NCI-H69 (cell line): ENCODE measurements around the gene STK32A.
"Not testable (repeated sequence)": the region's sequence is repeated elsewhere in the genome, so short reads cannot be mapped to it uniquely, and the experiment has no call there.

ENCODE experiments used
- DNase-seq: peaks from one replicate; lab custom pipeline; 2025; lab: John Stamatoyannopoulos, UW

STK32A gene

DNA sequence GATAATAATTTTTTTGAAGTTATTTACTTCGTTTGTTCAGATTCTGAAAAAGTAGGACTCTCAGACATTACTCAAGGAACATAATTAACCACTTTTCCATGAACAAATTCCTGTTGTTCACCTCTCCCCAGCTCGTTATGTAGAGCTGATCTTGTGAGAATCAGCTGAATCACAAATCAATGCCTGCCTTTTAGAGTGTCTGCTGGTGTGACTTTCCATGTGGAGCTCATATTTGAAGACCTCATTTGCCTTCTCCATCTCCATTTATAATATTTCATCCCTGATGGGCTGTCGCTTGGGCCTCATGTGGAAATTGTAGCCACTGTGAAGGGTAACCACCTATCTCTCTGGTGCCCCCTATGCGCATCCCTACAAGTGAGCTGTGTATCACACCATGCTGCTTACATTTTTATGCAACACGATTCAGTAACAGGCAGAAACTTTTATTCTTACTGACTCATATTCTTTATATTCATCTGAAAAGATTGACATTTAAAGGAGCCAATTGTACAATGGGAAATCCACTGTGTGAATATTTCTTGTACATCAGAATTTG, 111.3 kb downstream of the STK32A start:
- peak; percentile 24 for DNase-seq

DNA sequence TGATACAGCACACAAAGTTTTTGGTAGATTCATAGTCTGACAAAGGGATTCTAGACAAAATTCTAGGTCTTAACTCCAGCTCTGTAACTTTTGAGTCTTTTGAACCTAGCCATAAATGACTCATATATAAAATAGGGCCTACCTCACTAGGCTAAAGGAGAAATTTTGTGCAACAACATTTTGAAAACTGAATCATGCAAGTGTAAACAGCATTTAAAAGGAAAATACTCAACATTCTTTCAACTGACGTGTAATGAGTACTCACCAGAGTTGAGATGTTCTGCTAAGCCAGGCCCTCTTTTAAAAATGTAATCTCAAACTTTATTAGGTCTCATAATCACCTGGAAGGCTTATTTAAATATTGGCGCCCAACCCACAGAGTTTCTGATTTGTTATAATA, 113.2 kb downstream of the STK32A start:
- no peak for DNase-seq

DNA sequence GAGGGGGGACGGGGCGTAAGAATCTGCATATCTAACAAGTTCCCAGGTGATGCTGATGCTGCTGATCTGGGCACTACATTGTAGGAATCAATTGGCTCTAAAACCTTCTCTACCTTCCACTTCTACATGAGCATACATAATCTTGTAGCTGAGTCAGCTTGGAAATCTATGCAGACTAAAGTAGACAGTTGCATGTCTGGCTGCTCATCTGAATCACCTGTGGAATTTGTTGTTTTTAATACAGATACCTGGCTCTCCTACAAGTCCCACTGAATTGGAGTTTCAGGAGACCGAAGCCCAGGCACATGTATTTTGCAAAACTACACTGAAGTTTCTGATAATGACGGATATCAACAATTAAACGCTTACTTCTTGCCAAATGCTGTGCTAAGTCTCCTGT, 113.6 kb downstream of the STK32A start:
- no peak for DNase-seq

DNA sequence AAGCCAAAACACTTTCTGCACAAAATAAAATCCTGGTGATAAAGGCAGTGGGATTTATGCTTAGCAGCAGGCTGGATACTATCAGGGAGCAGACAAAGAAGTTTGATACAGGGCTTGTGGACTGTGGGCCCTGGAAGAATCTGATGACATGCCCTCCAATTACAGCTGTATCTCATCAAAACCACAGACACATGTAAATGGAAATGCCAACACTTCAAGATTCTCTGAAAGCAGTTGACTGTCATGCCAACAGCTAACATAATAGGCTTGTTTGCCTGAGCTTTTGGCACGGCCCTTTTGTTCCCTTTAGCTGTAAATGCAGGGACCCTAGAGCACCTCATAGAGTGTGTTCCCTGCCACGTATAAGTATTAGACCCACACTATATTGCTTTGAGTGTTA, 114.4 kb downstream of the STK32A start:
- DNase-seq, result no peak

DNA sequence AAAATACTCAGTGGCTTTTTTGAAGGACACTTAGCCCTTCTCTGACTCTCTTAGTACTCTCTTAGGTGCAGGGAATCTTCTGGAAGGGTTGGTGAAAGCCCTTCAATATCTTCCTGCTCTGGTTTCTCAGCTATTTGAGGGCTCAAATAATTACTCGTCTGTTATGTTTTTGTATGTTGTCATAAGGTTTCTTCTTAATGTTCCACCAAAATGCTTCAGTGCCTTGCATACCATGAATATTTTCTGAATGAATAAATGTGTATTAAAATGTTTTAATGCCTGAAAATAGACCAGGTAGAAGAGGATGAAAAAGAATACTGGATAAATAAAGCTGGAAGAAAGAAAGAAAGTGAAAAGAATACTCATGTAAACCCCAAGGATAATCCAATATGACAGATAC, 124.3 kb downstream of the STK32A start:
- DNase-seq, result no peak

DNA sequence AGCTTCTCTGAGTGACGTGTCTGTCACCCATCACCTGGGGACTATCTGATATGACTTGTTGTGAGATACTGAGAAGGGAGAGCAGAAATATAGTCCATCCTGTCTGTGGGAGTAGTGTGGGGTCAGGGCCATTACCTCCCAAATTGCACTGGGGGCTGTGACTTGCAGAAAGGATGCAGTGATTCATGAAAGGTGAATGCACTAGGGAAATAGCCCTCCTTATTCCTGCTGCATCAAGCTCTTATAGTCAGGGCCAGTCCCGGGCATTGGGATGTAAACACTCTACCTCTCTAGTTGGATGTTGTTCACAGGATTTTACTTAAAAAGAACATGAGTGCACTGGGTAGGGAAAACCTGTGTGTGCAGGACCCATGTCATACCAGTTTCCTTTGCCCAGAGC, 124.8 kb downstream of the STK32A start:
- no peak for DNase-seq

DNA sequence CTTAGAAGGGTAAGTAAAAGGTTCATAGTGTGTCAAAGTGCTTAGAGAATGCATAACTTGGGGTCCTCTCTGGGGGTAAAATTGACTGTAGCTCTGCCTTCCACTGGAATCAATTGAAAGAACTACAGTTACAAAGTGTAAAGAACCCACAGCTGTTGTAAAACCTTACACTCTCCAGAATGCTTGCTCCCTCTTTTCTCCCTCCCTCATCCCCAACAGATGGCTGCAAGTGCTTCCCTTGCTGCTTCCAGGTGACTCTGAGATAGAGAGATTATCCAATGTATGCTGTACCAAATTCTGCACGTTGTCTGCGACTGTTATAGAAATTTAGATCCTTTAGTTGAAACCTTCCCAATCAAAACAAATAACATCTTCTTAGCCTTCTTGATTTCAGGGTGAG, 126.0 kb downstream of the STK32A start:
- no peak for DNase-seq

DNA sequence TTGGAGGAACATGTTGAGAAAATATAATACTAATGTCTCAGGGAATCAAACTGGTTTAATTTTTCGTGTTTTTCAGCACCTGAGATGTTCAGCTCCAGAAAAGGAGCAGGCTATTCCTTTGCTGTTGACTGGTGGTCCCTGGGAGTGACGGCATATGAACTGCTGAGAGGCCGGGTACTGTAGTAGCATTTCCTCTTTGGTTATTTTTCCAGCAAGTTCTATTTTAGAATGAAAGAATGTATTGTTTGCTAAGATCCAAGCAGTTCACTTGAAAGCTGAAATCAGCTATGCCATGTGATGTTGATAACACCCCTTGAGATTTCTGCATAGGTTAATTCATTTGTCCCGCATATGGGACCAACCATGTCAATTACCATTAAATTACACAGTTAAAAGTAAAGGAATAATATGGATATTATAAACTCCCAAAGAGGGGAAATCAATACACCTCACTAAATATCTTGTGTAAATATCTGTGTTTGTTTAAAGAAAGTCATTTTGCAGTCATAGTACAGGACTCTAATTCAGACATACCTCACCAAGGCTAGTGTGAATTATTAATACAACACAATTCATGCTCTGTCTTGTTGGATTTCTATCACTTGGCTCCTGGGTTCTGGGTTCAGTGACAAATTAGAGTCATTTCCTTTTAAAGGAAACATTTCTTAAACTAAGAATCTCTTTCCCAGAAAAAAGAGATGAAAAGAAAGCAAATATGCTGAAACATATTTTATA, 126.8 kb downstream of the STK32A start:
- DNase-seq, result no peak

DNA sequence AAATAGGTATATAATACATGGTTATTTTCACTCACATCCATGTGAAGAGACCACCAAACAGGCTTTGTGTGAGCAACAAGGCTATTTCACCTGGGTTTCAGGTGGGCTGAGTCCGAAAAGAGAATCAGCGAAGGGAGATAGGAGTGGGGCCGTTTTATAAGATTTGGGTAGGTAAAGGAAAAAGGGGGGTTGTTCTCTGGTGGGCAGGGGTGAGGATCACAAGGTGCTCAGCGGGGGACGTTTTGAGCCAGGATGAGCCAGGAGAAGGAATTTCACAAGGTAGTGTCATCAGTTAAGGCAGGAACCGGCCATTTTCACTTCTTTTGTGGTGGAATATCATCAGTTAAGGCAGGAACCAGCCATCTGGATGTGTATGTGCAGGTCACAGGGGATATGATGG, 132.6 kb downstream of the STK32A start:
- not testable (repeated sequence) for DNase-seq

DNA sequence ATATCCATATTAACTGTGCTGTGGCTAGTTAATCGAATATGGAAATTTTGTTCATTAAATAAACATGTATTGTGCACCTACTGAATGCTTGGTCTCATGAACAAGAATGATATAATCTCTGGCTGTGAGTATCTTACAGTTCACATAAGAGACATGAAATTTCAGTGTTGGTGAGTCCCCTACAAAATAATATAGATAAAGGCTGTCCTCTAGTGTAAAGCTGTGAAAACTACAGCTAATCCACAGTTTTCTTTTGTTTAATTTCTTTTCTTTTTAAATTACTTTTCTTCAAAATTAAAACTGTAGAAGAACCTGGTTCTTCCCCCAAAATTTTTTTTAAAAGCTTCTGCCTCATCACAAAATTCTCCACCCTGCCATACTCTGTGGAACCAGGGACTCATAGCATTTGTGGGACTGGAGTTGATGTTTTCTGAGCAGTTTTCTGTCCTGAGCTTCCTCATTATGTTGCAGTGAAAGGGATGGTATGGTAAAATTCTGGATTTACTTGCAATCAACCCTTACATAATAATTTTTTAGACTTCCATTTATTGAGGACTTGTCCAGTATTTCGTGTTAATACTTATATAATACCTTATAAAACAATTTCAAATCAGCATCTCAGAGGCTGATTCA, 135.0 kb downstream of the STK32A start:
- DNase-seq, result peak; percentile 50

DNA sequence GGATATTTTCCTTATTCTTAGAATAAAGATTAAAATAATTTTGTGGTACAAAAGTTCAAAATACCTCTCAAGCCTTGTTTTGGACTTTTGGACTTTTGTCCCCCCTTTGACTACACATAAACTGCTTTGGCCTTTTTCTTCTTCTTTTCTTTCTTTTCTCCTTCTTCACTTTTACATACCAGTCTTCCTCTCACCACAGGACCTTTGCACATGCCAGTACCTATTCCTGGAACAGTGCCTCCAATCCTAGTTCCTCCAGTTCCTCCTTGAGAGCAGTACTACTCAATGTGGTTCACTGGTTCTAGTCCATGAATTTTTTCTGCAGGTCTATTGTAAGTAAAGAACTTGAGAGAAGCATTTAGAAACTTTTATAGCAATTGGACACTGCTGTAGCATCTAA, 136.5 kb downstream of the STK32A start:
- DNase-seq, result no peak

DNA sequence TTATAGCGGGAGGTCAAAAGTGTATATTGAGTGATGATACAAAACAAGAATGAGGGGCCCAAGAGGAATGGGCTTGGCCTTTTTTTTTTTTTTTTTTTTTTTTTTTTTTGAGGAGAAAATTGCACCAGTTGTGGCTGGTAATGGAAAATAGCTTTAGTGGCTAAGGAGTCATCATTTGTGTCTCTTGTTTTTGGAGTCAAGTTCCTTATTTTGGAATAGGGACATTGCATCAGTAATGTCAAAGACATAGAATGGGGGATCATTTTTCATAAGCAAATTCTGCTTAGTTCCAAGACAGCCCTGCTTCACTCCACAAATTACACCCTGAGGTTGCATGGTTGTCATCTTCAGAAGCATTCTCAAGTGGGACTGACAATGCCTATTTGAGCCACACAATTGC, 137.4 kb downstream of the STK32A start:
- no peak for DNase-seq

DNA sequence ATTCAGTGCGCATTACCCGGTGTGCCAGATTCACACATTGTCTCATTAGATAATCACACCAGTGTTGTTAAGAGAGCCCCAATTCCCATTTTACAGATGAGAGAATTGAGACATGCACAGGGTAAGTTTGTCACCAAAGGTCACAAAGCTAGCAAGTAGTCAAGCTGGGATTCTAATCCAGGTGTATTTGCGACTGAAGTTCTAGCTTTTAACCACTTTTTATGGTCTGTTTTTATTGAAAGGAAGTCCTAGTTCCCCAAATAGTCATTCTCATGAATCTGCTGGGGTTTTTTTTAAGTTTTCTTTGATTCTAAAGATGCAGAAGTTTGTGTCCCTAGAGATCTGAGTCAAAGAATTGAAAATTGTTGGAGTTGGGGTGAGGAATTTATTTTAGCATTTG, 138.5 kb downstream of the STK32A start:
- DNase-seq, result no peak

DNA sequence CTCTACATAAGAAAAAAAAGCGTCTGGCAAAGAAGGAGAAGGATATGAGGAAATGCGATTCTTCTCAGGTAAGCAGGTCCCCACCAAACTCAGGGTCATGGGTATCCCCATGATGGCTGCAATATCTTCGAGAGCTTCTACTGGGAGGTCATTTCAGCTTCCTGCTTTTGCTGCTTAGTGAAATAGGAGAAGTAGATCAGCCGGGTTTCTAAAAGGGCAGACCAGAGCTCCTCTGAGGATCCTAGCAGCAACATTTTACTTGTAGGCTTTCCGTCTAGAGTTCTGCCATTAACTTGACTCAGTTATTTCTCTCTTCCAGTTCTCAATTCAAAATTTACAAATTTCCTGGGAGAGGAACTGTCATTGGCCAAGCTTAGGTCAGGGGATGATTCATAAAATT, 140.3 kb downstream of the STK32A start:
- no peak for DNase-seq

DNA sequence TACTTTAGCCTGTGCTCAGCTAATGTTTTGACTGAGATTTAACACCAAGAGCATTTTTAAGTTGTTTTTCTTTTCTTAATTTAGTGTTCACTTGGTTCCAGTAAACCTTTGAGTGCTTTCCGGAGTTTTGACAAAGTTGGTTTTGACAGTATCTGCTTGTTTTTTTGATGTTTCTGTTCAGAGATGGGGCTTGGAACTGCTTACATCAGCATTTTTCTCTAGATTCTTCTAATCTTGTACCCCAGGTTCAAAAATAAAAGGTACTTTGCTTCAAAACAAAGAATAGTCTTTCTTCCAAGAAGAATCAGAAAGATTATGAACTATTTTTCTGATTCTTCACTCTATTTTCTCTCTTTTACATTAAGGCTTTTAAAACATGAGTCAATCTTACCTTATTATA, 142.9 kb downstream of the STK32A start:
- no peak for DNase-seq

DNA sequence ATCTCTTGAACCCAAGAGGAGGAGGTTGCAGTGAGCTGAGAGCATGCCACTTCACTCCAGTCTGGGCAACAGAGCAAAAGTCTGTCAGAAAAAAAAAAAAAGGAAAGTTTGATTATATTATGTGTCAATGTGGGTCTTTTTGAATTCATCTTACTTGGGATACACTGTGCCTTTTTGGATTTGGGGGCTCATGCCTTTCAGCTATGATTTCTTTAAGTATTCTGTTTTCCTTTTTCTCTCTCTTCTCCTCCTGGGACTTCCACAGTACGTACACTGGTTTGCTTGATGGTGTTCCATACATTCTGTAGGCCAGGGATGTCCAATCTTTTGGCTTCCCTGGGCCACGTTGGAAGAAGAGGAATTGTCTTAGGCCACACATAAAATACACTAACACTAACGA, 146.7 kb downstream of the STK32A start:
- no peak for DNase-seq

DNA sequence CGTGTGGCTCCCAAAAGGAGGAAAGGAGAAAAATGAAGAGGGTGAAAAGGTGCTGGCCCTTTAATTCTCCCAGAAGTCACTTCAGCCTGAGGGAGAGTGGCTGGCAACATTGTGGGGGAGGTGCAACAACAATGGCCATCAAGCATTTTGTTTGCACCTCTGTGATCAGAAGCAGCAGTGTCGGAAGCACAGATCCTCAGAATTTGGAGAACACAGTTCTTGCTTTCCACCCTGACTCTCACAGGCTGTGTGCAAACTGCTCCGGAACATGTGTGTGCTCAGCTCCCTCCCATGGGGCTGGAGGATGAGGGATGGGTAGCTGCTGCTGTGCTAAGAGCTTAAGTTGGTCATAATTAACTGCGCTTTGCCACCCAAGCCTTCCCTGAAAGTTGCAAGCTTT, 147.9 kb downstream of the STK32A start:
- DNase-seq, result peak; percentile 69

DNA sequence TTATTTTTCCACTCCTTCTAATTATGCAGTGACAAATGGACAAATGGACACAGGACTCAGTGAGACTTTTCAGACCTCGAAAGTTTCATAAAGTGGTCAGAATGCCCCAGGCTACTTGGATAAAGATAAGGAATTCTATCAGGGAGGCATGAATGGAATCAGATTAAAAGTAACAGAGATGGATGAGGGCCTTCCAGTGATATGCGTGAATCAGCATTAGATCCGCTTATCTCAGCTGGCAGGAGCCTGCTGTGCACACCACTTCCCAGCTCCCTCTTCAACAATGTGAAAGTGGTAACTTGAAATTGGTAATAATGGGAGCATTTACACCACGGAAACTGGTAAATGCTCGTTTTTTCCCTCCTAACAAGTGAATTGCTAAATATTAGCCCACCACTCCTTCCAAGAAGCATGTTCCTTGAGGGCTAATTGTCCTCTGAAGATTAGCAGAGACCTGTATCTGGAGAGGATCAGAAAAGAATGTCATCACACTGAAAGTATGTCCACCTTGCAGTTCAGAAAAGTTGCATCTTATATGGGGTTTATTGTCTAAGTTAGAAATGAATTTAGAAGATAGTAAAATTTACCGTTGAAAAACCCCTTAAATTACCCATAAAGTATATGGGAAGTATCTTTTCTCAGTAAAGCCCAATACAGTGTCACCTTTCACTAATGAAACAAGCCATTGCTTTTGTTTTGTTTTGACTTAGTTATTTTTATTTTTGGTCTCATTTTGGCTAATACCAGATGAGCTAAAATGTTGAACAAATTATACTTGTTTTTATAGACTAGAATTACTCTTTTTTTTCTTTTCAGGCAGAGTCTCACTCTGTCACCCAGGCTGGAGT, 149.7 kb downstream of the STK32A start:
- peak; percentile 16 for DNase-seq

DNA sequence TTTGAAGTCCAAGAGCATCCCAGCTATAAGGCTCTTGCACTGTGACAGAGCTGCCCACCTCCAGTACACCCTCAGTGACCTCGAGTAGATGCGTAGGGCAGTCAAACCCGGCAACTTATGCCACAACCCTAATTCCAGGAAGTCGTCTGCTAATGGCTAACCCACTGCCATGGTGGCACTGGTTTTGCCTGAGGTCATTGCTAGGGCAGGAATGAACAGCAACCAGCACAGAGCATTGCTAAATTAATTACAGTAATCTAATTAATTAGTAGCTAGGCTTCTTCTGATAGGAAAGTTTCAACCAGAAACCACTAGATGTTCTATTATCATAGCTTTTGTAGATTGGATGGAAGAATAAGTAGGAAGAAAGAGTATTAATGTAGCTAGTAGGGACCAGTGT, 152.3 kb downstream of the STK32A start:
- no peak for DNase-seq

DNA sequence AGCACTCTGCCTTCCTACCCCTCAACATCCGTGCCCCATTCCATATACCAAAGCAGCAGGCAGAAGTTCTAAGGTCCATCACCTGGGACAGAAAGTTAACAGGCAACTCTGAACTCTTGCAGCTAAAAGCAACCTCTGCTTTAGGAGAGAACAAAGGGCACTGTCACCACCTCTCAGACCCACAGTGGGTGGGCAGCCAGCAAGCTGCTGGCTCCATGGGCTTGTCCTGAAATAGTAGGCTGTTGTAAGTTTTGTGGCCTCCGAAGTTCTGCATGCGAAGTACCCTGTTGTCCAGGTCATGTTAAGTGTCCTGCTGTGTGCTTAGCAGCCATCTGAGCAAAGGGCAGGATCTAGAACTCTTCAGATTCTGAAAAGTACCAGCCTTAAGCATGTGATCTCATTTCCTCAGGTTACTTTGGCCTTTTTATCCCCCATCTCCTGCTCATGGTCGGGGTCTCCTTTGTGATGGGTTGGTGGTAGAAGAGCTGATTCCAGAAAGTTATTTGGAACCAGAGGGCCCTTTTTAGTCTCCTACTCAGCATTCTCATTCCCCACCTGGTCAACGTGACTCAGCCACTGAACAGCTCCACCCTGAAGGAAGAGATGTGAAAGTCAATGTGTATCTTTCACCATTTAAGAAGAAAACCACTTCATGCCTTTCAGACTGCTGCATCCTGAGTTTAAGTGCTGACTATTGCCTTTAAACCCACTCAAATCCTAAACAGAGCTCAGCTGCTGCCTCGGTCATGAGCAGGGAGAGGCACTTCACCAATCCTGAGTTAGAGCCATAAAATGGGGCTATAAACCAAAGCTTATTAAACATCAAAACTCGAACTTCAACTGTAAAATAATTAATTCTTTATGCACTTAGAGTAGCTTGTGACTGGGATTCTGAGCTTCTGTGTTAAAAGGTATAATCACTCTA, 153.6 kb downstream of the STK32A start:
- DNase-seq, result no peak

DNA sequence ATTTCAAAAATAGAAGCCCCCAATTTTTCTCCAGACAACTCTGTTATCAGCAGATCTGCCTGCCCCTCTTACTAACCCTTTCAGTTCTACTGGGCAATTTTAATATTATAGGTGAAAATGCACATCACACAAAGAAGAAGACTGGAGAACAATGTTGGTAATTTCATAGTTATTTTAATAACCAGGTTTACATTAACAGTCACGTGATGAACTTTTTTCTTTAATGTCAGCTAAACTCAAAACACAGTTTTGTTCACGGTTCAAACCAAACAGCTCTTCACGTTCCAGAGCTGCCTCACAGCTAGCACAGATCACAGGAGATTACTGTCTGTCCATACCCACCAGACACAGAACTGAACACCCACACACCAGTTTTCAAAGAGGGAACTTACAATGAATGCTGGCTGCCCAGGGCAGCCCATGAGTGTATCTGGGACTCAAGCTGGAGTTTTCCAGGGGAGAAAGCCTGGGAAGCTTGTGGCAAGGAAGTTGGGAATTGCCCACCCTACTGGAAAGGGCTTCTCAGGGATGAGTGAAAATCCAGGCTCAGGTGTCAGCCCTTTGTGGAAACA, 155.9 kb downstream of the STK32A start:
- DNase-seq, result no peak
